GM19455 (cell line): ENCODE results near the gene ARPIN.
"Not testable (repeated sequence)": the region's sequence is repeated elsewhere in the genome, so short reads cannot be mapped to it uniquely, and the experiment has no call there.

Experiments used
- ATAC-seq: cut with Tn5 transposase; IDR thresholded peaks from one replicate; pipeline ENCODE4 v1.9.1; 2021; ENCODE audit not compliant: unreplicated experiment

Gene ARPIN

DNA sequence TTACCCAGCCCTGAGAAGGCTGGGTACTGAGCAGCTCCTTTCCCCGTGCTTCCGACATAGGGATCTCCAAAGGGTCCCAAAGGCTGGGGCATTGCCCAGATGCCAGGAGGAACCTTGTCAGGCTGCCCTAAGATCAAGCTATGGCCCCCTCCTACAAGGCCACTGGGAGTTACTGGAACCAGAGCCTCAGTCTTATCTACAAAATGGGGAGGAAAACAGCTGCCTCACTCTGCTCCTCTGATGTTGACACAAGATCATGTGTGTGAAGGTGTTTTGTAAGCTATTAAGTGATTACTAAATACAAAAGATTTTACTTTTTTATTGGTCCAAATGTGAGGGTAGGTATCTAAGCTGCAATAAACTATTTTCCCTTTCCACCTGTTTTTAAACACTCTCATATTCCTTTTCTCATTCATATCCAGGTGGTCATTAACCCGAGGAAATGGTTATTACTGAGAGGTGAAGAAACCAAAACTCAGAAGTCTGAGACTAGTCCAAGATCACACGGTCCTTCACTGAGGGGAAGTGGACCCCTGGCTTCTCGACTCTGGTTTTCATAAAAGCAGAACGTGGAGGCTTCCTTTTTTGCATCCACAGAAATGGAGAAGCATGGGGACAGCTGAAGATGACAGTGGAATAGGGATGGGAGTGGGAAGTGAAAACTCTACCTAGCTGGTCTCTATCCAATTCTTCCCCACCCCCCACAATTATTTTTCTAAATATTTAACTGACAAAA lies 1.7 kb downstream of the ARPIN start:
- no peak for ATAC-seq

DNA sequence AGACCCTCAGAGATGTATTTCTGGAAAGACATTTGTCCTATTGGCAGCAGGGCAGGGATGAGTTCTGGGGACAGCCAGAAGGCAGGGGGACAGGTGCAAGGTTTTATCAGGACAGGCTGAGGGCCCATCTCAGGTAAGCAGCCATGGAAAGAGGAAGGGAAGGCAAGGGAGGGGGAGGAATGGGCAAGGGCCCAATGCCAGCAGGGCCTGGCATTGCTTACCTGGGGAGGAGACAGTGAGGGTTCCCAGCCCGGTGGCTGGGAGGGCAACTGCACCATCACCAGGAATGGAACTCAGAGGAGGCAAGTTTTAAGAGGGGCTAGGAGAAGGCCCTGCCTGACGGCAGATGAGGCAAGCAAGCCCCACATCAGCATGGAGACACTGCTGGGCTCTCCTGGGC lies 3.1 kb downstream of the ARPIN start:
- ATAC-seq, result no peak

GRCh38 chr15:89908226-89908625 lies 4.5 kb downstream of the ARPIN start:
- ATAC-seq, result no peak

DNA sequence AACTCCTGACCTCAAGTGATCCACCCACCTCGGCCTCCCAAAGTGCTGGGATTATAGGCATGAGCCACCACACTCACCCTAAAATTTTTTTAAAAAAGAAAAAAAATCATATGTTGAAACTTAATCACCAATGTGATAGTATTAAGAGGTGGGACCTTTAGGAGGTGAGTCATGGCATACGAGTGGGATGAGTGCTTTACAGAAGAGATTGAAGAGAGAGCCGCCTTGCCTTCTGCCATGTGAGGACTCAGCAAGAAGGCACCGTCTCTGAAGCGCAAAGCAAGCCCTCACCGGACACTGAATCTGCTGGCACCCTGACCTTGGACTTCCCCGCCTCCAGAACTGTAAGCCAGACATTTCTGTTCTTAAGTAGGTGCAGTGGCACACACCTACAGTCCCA lies 5.5 kb downstream of the ARPIN start:
- ATAC-seq, result no peak

- ATAC-seq, result no peak
These were observed 6.8 kb downstream of the ARPIN start for GRCh38 chr15:89905846-89906378.

DNA sequence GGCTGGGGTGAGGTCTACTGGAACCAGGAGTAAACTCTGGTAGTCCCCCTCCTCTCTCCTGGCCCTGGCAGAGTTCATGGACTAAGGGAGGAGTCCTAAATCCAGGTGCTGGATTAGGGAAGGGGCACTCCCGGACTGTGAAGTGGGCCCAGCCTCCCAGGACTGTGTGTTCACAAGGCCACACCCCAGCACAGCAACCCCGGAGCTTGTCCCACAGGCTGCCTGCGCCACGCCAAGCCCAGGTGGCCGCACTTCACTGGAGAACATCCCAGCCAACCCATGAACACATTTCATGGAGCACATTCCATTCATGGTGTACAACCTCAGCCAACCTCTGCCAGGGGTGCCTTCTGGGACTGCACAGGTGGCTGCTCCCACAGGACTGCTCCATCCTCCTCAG lies 8.2 kb downstream of the ARPIN start:
- ATAC-seq, result no peak

DNA sequence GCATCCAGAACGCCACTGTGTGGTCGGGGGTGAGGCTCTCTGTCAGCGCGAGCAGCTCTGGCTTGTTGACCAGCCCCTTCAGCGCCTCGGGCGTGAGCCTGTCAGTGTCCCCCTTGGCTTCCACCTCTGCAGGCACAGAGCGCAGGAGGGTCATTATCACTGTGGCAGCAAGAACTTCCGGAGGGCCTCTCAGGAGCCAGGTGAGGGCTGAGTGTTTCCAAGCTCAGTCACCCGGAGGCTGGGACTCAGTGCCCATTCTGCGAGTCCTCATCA lies 9.0 kb downstream of the ARPIN start:
- no peak for ATAC-seq

GRCh38 chr15:89903015-89903857 lies 9.5 kb downstream of the ARPIN start:
- ATAC-seq, result no peak

GRCh38 chr15:89900849-89901248 lies 11.9 kb downstream of the ARPIN start:
- ATAC-seq, result no peak

- ATAC-seq, result no peak
These were observed 12.7 kb downstream of the ARPIN start for GRCh38 chr15:89899951-89900567.

GRCh38 chr15:89899295-89899945 lies 13.3 kb downstream of the ARPIN start:
- no peak for ATAC-seq

DNA sequence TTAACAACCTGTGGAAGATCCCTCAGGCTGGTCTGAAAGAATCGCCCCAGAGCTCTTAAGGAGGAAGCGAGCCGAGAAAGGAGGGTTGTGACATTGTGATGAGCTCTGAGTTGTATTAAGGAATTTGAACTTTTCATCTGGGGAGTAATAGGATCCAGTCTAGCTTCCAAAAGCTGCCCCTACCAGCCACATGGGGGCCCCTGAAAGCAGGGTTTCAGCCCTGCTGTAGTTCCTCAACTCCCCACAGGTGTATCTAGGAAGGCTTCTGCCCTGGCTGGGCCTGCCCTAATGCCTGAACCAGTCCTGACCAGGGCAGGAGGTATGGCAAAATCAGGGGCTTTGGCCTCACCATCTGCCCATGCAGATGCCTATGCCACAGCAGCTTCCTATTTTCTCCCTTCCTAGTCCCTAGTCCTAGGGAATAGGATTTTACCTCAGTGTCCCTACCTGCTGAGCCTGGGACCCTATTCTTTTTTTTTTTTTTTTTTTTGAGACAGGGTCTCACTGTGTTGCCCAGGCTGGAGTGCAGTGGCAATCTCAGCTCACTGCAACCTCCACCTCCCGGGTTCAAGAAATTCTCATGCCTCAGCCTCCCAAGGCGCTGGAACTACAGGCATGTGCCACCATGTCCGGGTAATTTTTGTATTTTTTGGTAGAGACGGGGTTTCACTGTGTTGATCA lies 14.0 kb downstream of the ARPIN start:
- ATAC-seq, result peak; percentile 46

DNA sequence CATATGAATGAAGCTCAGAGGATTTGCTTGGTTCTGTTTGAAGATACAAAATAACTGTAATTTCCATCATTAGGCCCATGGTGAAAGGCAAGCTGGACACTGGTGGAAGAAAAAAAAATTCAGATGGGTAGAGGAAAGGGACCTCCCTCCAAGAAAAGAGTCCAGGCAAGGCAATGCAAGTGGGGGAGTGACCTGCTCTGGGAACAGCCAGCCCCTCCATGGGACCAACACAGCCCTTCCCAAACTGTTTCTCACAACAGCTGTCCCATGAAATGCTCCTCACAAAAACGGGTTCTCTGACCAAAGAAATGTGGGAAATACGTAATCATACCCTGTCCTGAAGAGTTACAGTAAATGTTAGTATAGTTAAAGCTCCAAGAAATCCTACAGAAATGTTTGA lies 14.6 kb downstream of the ARPIN start:
- ATAC-seq, result no peak

DNA sequence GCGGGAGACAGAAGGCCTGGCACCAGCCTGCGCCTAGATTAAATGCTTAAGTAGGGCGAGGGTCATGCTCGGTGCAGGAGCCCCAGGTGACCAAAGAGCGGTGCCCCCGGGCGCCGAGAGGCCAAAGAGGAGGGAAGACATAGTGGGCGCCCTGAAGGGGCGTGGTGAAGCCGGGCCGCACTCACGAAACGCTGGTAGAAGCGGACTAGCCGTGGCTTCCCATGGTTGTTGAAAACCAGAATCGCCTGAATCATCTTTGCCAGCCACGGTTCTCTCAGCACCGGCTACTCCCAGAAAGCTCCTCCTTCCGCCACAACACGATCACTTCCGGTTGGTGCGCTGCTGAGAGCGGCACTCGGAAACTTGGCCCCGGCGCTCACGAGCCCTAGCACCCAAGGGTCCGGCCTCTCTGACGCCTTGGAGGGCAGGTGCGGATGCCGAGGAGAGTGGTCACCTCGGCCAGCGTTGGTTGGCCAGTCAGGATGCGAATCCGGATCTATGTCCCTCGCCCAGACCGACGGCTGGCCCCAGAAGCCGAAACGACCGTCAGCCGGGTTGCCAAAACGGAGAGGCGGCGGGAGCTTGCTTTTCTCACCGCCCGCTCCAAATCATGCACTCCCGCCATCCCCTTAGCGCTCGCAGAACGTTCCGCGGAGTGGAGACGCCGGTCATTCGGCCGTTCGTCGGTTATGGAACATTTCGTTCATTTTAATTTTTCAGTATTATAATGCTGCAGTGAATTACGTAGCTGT lies 18.9 kb downstream of the ARPIN start, which contains the start of gene AP3S2:
Gene AP3S2, minus strand, starts transcription at position 299 of the 752 bp plus-strand sequence. Its CDS starts 45 bp downstream, at position 254.
- peak; percentile 91 for ATAC-seq

DNA sequence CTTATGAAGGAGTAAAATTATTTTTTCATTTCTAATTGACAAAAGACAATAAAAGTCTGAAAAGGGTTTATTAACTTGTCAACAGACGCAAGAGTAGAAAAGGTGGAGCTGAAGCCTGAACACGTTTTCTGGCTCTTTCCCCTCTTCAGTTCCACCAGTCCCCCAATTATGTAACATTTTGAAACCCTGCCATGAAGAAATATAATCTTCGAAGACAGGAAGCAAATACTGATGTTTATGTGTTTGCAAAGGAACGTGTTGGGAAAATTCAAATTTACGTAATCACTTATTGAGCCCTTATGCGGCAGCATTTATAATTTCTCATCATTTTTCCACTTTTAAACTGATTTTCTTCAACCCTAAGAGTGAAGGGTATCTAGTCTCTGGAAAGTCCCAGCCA lies 19.7 kb downstream of the ARPIN start:
- ATAC-seq, result no peak

DNA sequence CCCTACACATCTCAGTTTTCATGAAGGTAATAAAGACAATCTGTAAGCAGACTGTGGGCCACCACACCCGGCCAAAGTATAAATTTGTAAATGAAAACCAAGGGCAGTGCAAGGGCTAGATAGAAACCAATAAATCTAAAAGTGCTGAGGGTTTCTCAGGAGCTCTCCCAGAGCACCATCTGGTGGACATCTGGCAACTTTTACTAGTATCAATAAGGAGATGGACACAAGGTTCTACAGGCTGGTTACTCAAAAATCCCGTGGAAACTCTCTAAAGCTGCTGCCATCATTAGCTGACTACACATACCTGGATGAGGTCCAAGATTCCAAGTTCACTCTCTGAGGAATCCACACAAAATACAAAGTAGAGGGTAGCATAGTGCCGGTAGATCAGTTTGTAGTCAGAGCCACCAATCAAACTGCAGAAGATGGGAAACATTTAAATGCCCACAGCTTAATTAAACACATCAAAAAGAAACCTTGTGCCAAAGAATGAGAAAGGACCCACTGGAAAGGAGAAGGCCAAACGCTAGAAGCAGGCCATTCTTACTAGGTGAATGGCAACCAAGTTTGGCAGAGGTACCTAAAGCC lies 24.4 kb downstream of the ARPIN start:
- no peak for ATAC-seq

GRCh38 chr15:89885611-89886010 lies 27.1 kb downstream of the ARPIN start:
- ATAC-seq, result no peak

GRCh38 chr15:89885179-89885578 lies 27.6 kb downstream of the ARPIN start:
- ATAC-seq, result not testable (repeated sequence)

- no peak for ATAC-seq
These were observed 29.2 kb downstream of the ARPIN start for GRCh38 chr15:89883518-89883917.

- no peak for ATAC-seq
These were observed 32.0 kb downstream of the ARPIN start for GRCh38 chr15:89880727-89881126.
